HG03439 (cell line): Measurements from ENCODE around the gene CYB5R2.

Experiments used
- ATAC-seq: cut with Tn5 transposase; IDR thresholded peaks from one replicate; pipeline ENCODE4 v1.9.1; 2021; ENCODE audit warnings: mild to moderate bottlenecking, moderate library complexity; ENCODE audit not compliant: unreplicated experiment

CYB5R2 gene

DNA sequence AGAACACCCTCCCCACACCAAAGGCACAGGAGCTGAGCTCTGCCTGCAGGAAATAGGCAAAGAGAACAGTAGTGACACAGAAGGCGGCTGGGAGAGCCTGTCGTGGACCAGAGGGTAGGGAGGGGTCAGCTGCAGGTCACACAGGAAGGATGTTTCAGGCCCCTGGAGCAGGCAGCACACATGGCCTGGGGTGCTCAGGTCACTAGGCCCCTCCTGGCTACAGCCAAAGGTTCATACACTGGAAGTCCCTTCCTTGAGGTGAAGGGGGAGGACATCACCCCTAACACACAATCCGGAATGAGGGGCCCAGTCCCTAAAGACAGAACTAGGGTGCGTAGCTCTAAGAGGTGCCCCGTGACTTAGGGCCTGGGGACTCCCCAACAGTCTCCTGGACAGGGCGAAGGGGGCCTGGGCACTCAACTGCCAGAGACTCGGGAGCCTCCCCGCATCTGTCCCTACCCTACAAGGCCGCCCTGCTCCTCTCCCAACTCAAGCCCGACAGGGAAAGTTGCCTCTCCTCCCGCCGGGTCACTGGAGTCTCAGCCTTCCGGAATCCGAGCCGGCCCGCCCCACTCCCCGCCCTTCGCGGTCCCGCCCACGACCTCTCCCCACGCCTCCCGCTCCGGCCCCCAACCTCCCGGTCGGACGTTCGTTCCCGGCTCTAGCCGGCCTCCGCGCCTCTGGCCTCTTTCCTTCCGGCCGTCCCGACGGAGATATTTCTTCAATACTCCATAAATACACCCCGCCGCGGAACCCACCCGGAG lies at the start of gene CYB5R2:
TSS of gene CYB5R2 (minus strand) at position 541 of the 764 bp plus-strand sequence. CDS start 675 bp downstream, outside the sequence.
- peak; percentile 46 for ATAC-seq

GRCh38 chr11:7714786-7715185 lies 41.5 kb upstream of the CYB5R2 start:
- ATAC-seq: no peak

DNA sequence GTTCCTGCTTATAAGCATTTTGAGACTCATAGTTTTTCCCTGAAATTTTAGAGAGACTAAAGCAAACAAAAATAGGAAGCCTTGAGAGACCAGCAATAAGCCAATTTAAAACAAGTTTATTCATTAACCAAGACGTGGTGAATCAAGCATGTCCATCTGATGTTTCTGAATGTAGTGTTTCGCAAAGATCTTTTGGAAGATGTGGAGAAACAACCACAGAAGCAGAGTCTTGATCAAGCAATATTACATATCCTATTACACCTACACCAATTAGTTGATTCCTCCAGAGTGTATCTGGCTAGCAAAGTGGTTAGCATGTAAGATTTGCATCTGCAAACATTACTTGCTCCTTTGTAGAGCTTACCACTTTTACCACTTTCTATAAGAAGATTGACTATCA lies 33.1 kb upstream of the CYB5R2 start, which contains the start of gene OVCH2:
TSS of gene OVCH2 (minus strand) at position 101 of the 400 bp plus-strand sequence. CDS start at position 18, 83 bp downstream.
- ATAC-seq: no peak

DNA sequence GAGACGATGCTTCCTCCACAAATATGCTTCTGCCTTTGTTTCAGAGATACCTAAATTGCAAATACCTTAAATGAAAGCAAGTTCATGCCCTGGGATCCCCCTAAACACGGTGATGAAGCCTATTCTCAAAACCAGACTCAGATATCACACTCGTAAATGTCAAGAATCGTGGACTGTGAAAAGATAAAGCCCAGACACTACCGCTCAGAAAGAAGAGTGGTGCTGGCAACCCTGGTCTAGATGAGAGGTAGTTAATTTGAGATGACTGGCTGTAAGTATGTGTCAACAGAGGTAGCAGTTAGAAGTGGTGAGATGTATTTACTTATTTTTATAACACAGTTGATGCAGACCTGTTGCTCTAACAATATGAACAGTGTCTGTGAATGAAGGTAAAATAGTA lies 30.4 kb upstream of the CYB5R2 start:
- no peak for ATAC-seq

DNA sequence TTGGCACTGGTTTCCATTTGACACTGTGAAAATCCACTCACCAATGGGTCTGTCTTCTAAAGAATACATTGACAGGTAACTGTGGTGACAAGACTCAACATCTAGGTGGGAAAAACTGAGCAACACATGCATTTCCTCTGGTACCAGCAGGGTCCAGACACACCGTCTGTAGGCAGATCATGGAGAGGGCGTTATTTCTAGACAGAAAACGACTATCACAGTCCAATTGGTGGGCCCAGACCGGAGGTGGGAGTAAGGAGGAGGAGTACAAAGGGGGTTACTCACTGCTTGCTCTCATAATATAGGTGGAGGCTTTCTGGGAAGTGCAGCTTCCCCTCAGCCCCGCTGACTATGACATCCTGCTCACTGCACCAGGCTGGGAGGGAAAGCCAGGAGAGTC lies 23.1 kb upstream of the CYB5R2 start:
- no peak for ATAC-seq

- no peak for ATAC-seq
Observed at GRCh38 chr11:7694235-7694634, 20.9 kb upstream of the CYB5R2 start.

DNA sequence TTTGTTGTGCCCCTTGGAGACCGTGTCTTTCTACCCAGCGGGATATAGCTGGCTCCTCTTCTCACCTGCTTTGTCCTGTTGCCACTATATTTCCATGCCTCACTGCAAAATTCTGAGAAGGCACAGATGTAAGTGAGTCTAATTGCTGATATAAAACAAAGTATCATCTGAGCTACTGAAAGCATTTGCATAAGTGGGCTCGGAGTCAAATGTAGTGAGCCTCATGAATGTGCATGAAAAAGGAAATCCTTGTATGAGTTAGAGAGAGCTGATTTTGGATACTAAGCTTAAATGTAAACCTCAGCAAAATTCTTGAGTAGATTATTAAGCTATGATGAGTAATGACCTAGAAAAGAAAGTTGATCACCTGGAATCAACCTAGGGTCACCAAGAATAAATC lies 19.1 kb upstream of the CYB5R2 start:
- ATAC-seq: no peak

DNA sequence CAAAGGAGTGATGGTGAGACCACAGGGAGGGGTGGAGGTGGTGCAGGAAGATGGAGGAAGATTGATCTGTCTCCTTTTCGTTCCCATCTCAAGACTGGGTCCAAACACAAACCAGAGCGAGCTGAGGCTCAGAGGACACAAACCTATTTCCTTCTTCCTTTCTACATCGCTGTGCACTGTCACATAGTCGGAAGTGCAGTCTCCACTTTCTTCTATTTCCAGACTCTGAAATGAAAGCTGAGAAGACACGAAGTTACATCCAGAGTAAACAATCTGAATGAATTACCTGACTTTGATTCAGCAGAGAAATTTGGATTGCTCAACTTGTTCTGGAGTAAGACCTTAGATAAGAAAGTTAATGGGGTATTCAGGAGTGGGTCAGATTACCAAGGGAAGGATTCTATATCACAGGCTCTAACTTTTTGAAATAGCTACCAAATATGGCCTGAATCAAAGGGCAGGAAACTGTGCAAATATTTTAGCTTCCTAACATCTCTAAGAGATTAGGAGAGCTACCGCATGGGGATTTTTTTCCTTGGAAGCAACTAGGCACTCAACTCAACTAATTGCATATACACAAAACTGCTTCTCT lies 18.6 kb upstream of the CYB5R2 start:
- ATAC-seq: no peak

- ATAC-seq: peak; percentile 53
Observed at GRCh38 chr11:7690648-7691047, 17.3 kb upstream of the CYB5R2 start.

- ATAC-seq: no peak
Observed at GRCh38 chr11:7689239-7689638, 15.9 kb upstream of the CYB5R2 start.

GRCh38 chr11:7688238-7688826 lies 15.0 kb upstream of the CYB5R2 start:
- ATAC-seq: peak; percentile 56

- ATAC-seq: no peak
Observed at GRCh38 chr11:7687386-7687785, 14.1 kb upstream of the CYB5R2 start.

GRCh38 chr11:7686761-7687160 lies 13.5 kb upstream of the CYB5R2 start:
- no peak for ATAC-seq

- ATAC-seq: no peak
Observed at GRCh38 chr11:7683571-7683970, 10.3 kb upstream of the CYB5R2 start.

- no peak for ATAC-seq
Observed at GRCh38 chr11:7677796-7678201, 4.5 kb upstream of the CYB5R2 start.

- no peak for ATAC-seq
Observed at GRCh38 chr11:7677071-7677470, 3.8 kb upstream of the CYB5R2 start.

- no peak for ATAC-seq
Observed at GRCh38 chr11:7675631-7676030, 2.3 kb upstream of the CYB5R2 start.

DNA sequence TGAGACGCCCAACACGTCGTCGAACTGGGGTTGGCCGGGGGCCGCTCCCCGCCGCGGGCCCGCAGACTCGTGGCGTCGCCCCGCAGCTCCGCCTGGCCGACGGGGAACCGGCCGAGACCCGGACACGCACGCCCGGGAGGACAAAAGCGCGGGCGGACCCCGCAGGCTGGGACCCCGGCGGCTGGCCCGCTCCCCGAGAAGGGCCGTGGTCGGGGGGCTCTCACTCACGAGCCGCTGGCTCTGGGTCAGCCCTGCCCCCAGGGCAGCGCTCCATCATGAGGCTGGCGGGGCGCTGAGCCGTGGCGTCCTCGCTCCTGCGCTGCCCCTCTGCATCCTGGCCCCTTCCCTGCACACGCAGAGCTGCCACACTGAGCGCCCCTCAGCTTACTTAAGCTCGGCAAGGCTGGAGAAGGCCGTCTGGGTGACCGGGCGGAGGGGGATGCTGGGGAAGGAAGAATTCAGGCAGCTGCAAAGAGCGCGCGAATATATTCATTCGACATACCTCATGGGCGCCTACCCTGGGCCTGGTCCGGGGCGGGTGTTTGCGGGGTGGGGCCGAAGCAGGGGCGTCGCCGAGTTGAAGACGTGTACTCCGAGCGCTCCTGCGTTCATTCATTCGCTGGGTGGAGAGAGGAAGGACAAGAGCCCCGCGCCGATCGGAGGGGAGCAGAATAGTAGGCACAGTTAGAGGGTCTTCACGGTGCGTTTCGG lies 579 bp upstream of the CYB5R2 start:
- ATAC-seq: peak; percentile 22

- ATAC-seq: no peak
Observed at GRCh38 chr11:7672276-7672959, 882 bp downstream of the CYB5R2 start.

DNA sequence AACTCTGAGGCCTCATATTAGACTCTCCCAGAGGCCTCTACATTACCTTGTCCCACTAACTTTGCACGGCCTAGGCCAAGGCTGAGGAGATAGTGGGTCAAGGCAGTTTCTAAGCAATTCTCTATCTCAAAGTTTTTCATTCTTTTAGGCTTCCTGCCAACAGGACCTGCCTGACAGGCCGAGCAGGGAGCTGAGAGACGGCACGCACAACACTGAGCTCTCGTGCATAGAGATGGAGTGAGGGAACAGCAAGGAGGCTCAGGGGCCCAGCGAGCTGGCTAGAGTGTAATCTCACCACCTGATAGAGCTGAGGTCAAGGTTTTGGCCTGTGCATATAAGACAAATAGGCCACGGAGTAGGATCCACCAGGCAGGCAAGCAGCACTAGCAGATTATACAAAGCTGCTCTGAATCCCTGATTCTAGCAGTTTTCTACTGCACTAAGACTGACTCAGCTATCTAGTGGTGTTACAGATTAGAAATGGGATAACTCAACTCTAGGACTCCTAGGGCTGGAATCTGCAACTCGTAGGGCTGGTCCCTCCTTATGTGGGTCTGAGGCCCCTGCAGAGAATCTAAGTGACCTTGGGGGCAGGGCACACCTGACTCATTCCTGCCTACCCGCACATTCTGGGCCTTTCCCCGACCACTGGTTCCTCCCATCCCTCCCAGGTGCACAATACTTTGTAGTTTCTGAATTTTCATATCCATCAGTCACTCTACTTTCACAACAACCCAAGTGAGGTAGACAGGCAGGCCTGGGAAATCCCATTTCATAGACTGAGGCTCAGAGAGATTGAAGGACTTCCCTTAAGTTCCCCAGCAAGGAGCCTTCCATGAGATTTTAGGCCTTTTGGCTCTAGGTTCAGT lies 1.7 kb downstream of the CYB5R2 start:
- ATAC-seq: peak; percentile 50
